Measurements from ENCODE around the gene FBXL3.

Gene FBXL3

GRCh38 chr13:77001540-77001939, 25.4 kb downstream of the FBXL3 start:
- Histone ChIP-seq H3K27ac (peak overlapping the region; percentile 26 to 36), H3K4me3 (no peak overlapping the region)
- DNase-seq (ENCODE audit: low spot score) = no peak
- TF ChIP-seq, protein P1, sequence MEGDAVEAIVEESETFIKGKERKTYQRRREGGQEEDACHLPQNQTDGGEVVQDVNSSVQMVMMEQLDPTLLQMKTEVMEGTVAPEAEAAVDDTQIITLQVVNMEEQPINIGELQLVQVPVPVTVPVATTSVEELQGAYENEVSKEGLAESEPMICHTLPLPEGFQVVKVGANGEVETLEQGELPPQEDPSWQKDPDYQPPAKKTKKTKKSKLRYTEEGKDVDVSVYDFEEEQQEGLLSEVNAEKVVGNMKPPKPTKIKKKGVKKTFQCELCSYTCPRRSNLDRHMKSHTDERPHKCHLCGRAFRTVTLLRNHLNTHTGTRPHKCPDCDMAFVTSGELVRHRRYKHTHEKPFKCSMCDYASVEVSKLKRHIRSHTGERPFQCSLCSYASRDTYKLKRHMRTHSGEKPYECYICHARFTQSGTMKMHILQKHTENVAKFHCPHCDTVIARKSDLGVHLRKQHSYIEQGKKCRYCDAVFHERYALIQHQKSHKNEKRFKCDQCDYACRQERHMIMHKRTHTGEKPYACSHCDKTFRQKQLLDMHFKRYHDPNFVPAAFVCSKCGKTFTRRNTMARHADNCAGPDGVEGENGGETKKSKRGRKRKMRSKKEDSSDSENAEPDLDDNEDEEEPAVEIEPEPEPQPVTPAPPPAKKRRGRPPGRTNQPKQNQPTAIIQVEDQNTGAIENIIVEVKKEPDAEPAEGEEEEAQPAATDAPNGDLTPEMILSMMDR (IDR thresholded peaks at IDR 0.05) = no peak

- Histone ChIP-seq H3K4me3 (no peak overlapping the region), H3K27ac (no peak overlapping the region)
- no peak for DNase-seq (ENCODE audit: low spot score)
- TF ChIP-seq, protein P1 (IDR thresholded peaks at IDR 0.05) = no peak
Measured at GRCh38 chr13:77000475-77000874, 26.5 kb downstream of the FBXL3 start.

DNA sequence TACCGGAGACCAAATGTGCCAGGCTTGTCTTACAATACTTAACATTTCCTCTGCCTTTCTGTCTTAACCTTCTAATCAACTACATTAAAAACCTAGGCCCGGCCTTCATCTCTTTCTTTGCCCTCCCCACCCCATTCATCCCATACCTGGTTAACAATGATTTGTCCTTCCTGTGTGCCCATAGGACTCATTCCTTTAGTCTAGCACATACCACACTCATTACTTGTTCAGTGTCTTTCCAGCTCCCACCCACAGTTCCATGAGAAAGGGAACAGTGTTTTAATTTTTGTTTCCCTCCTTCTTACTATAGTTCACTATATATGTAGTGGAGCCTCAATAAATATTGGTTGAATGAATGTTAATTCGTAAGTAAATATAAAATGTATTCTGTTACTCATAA, 32.7 kb downstream of the FBXL3 start:
- H3K27ac ChIP-seq = no peak overlapping the region
- H3K4me3 ChIP-seq = no peak overlapping the region
- no peak for DNase-seq (ENCODE audit: low spot score)
- TF ChIP-seq, protein P1 (IDR thresholded peaks at IDR 0.05) = no peak

DNA sequence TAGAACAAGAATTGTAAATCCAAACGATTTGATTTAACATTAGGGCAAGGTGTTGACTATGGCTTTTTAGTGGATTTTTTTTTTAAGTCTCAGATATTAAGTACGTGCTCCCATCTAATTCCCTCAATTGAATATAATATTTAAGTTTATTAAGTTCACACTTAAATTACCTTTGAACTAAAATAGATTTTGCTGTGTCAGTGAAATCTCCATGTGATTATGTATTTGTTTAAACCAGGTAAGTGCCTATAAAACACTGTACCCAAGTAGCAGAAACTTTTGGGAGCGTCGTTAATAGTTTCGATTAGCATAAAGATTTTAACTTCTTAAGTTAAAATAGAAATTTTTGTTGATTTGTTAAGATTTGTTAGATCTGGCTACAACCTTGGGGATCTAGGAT, 33.5 kb downstream of the FBXL3 start:
- no peak for DNase-seq (ENCODE audit: low spot score)
- TF ChIP-seq, protein P1 (IDR thresholded peaks at IDR 0.05) = no peak
- H3K4me3 ChIP-seq = peak overlapping the region; percentile 93
- H3K27ac ChIP-seq = no peak overlapping the region

DNA sequence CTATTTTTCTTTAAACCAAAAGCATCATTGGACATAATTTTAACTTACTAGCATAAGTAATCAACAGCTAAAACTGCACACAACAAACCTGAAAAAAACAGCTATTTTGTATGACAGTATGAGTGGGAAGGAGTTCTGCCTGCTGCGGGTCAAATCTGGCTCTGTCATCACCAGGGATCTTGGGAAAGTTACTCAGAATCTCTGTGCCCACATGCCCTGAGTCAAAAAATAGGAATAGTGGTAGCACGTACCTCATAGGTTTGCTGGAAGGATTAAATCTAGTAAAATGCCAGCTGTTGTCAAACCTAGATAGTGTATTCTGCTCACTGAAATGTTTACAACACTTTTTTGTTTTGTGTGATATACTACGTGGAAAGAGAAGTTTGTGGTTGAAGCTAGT, 33.9 kb downstream of the FBXL3 start:
- DNase-seq (ENCODE audit: low spot score) = no peak
- Histone ChIP-seq H3K27ac (peak overlapping the region; percentile 68 to 97), H3K4me3 (peak overlapping the region; percentile 93)
- TF ChIP-seq, protein P1 (IDR thresholded peaks at IDR 0.05) = no peak

DNA sequence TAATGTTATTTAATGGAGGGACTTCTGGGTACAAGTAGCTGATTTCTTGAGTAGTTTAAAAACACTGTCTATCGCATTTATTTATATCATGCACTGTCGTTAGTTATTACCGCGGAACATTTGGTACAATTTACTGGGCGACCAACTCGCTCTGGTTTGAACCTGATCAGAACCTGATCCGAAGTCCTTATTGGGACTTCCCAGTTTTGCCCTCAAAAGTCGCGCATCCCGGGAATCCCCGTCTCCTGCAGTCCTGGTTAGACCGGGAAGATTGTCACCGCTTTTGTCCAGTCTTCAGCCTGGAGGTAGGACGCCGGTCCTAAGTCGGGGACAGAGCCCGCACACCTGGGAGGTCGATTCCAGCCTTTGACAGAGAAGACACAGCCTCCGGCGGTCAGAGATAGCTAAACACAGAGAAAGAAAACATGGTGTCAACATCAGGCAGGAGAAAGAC, 34.4 kb downstream of the FBXL3 start:
- TF ChIP-seq, protein P1 (IDR thresholded peaks at IDR 0.05) = no peak
- Histone ChIP-seq H3K27ac (peak overlapping the region; percentile 68 to 97), H3K4me3 (peak overlapping the region; percentile 93)
- no peak for DNase-seq (ENCODE audit: low spot score)

DNA sequence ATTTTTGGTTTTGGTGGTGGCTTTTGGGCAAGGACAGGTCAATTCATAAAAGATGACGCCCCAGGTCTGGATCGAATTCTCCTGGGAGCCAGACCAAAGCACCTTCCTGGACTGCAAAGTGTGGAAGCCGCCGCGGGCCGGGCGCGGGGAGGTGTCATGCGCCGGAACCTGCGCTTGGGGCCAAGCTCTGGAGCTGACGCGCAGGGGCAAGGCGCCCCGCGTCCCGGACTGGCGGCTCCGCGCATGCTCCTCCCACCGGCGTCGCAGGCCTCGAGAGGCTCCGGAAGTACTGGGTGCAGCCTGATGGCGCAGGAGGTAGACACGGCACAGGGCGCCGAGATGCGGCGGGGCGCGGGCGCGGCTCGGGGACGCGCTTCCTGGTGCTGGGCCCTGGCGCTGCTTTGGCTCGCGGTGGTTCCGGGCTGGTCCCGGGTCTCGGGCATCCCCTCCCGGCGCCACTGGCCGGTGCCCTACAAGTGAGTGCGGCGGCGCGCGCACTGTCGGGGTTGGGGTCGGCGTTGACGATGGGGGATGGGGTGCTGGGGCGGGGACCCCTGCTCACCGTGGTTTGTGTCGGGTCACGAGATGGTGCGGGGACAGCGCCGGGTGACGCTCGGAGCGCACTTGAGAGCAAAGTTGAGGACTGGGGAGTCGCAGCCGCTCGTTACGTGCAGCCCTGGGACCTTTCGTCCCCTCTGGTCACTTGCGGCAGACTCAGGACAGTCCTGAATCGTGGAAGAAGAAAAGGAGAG, 35.0 kb downstream of the FBXL3 start, which contains the start of gene CLN5:
Gene CLN5, plus strand, starts transcription at position 286 of the 752 bp plus-strand sequence. Its CDS starts 18 bp downstream, at position 304.
- peak within 1 kb of the TSS; percentile 68 to 97 for H3K27ac ChIP-seq
- TF ChIP-seq, protein P1 (IDR thresholded peaks at IDR 0.05) = no peak
- peak; percentile 97 for DNase-seq (ENCODE audit: low spot score)
- H3K4me3 ChIP-seq = peak within 1 kb of the TSS; percentile 93

Data from coronary artery (tissue), 2 donors.